ENCODE results near the gene MYBPHL. TPM values are rescaled to one million over a fixed set of nuclear protein-coding genes. Genes with fewer than 3 reads are reported as not detected.

The MYBPHL gene
- polyA plus RNA-seq, 1 donor from 2014 or later: not detected

DNA sequence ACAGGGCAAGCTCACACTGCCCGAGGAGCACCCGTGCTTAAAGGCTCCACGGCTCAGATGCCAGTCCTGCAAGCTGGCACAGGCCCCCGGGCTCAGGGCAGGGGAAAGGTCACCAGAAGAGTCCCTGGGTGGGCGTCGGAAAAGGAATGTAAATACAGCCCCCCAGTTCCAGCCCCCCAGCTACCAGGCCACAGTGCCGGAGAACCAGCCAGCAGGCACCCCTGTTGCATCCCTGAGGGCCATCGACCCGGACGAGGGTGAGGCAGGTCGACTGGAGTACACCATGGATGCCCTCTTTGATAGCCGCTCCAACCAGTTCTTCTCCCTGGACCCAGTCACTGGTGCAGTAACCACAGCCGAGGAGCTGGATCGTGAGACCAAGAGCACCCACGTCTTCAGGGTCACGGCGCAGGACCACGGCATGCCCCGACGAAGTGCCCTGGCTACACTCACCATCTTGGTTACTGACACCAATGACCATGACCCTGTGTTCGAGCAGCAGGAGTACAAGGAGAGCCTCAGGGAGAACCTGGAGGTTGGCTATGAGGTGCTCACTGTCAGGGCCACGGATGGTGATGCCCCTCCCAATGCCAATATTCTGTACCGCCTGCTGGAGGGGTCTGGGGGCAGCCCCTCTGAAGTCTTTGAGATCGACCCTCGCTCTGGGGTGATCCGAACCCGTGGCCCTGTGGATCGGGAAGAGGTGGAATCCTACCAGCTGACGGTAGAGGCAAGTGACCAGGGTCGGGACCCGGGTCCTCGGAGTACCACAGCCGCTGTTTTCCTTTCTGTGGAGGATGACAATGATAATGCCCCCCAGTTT lies 56.1 kb downstream of the MYBPHL start:
- Mint-ChIP-seq H3K4me1 (peaks cover 4 to 11% (median 5%) of the 10 kb centered on the region in 3 donors), H3K27me3 (peaks cover 14% of the 10 kb centered on the region), H3K9me3 (no peaks in the 10 kb centered on the region), H3K4me3 (peak overlapping the region; percentile 6 to 87 (median 72)), H3K27ac (no peak overlapping the region), H3K36me3 (peaks cover 1% of the 10 kb centered on the region)

DNA sequence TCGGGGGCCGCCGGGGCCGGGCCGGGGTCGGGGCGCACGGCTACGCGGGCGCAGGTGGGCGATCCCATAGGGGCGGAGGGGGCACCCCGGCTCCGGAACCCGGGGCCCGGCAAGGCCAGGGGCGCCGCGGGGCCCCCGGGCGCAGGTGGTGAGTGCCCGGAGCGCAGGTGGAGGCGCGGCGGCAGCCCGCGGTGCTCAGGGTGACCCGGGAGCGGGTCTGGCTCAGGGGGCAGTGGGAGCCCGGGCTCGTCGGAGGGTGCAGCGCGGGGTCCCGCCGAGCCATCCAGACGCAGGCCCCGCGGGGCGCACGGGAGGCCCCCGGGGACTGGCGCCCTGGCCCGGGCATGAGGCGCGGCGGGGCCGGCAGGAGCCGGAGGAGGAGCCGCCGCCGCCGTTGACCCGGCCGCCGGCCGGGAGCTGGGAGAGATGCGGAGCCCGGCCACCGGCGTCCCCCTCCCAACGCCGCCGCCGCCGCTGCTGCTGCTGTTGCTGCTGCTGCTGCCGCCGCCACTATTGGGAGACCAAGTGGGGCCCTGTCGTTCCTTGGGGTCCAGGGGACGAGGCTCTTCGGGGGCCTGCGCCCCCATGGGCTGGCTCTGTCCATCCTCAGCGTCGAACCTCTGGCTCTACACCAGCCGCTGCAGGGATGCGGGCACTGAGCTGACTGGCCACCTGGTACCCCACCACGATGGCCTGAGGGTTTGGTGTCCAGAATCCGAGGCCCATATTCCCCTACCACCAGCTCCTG lies 57.0 kb downstream of the MYBPHL start:
- Mint-ChIP-seq H3K4me1 (peaks cover 4 to 11% (median 5%) of the 10 kb centered on the region in 3 donors), H3K27me3 (peaks cover 14% of the 10 kb centered on the region), H3K4me3 (peak overlapping the region; percentile 60 to 87 (median 74)), H3K27ac (no peak overlapping the region), H3K9me3 (no peaks in the 10 kb centered on the region), H3K36me3 (peaks cover 1% of the 10 kb centered on the region)

DNA sequence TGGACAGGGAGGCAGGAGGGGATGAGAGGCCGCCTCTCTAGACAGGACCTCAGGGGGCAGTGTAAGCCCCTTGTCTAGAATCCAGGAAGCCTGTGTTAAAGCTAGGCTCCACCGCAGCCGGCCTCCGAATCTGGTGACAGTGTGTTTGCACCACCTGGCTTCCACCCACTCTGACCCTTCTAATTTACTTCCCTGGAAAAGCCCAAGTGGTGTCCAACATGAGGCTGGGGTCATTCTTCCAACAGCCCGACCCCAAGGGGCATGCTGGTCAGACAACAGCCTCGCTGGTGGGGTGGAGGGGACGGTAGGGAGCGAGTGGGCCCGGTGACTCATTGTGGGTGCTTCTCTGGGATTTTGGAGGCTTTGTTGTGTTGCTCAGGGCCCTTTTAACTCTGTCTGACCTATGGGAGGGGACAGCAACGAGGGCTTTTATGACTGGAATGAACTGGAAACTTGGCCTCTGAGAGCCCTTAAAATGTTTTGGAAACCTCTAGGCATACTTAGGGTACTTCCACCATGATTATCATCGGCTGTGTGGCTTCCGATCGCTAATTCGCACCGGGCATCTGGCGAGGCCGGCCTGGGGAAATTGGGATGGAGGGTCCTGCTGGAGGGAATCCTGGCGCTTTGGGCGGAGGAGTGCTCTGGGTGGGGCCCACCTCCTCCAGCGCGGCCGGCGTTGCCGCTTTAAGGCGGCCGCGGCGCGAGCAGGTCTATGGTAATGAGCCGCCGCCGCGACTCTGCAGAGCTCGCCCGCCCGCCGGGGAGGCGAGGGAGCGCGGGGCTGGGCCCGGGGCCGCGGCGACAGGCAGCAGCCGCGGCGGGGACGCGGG lies 57.8 kb downstream of the MYBPHL start, which contains the start of gene CELSR2:
Gene CELSR2 (plus strand): TSS at position 743 of the 833 bp plus-strand sequence. CDS start 541 bp downstream, outside the sequence.
- Mint-ChIP-seq H3K27me3 (peaks cover 20% of the 10 kb centered on the region), H3K27ac (no peak within 1 kb of the TSS), H3K9me3 (no peaks in the 10 kb centered on the region), H3K4me3 (peak within 1 kb of the TSS; percentile 60 to 87 (median 78)), H3K4me1 (peaks cover 4 to 11% (median 5%) of the 10 kb centered on the region in 3 donors), H3K36me3 (peaks cover 1% of the 10 kb centered on the region)

DNA sequence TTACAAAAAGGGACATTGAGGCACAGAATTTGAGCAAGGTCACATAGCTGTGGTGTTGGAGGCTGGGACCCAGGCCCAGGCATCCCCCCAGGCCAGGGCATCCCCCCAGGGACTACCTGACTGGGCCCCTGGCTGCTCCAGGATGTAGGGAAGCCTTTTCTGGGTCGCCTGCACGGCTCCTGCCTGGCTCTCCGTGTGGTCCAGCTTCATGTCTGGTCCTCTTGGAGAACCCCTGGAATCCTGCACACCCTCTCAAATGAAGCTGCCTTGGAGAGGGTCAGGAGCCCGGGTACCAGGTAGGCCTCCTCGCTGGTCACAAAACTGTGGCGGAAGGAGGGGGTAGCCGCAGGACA lies 58.4 kb downstream of the MYBPHL start:
- H3K27me3 Mint-ChIP-seq: peaks cover 19% of the 10 kb centered on the region

DNA sequence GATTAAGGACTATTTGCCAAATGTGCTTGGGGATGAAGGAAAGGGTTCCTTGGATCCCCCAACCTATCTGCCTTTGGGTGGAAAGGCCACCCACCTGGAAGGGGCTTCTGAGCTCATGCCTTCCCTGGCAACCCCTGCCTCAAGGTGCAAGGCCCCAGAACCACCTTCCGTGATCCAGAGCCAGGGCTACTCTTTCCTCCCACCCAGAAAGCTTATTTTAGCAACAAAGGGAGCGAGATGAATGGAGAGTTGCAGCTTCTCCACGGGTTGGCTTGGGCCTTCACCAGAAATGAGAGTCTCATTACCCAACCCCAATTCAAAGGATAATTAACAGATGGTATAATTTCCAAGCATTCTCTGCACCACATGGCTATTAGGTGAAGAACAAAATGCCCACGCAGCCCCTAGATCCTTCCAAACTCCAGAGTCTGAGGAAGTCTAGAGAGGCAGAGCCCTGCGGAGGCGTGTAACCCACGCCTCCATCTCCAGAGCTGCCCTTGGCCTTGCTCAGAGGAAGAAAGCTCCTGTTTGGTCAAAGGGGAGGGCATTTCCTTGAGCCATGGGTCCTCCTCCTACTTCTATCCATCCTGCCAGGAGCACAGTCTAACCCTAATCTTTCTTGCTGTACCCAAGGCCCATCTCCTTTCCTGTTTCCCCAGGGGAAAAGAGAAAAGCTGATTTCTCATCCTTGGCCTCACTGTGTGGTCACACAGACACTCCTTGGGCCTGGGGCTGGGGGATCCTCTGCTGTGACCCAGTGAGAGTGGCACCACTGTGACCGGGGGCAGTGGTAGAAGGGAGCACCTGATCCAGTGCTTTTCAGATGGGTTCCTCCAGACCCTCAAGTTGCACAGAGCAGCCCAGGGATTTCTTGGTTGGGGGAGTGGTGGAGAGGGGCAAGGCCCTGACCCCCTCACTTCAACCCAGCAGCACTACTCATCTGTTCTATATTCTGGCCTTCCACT lies 59.1 kb downstream of the MYBPHL start:
- Mint-ChIP-seq H3K36me3 (no peaks in the 10 kb centered on the region), H3K4me3 (peak overlapping the region in 1 of 4 donors; percentile 52), H3K4me1 (peaks cover 4 to 6% (median 4%) of the 10 kb centered on the region in 3 donors), H3K27me3 (peaks cover 19% of the 10 kb centered on the region), H3K9me3 (no peaks in the 10 kb centered on the region), H3K27ac (no peak overlapping the region)

More for the DNA sequence above, 58.4 kb downstream of the MYBPHL start:
- H3K4me3 Mint-ChIP-seq: peak overlapping the region in 1 of 4 donors; percentile 52
- H3K27ac Mint-ChIP-seq: no peak overlapping the region
- peaks cover 4 to 9% (median 5%) of the 10 kb centered on the region in 3 donors for H3K4me1 Mint-ChIP-seq
- H3K36me3 Mint-ChIP-seq: peaks cover 1% of the 10 kb centered on the region
- no peaks in the 10 kb centered on the region for H3K9me3 Mint-ChIP-seq

DNA sequence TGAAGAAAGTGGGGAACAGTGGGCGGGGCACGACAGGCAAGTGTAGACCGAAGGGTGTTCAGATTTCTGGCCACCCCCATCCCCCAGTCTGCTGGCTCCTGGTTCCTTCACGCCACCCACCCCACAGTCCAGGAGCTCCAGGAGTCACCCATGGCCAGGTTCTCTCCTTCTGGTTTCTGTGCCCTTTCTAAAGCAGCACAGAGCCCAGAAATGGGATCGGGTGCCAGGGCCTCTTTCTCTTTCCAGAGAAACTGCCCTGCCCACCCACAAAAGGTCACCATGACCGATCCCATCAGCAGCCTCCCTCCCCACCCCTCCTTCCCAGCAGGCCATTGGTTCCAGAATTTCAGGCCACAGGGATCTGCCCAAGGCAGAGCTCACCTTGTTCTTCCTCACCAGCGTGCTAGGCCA lies 60.7 kb downstream of the MYBPHL start:
- Mint-ChIP-seq H3K27me3 (peaks cover 29% of the 10 kb centered on the region), H3K36me3 (no peaks in the 10 kb centered on the region), H3K9me3 (no peaks in the 10 kb centered on the region), H3K27ac (no peak overlapping the region), H3K4me1 (peaks cover 4 to 13% (median 7%) of the 10 kb centered on the region in 3 donors), H3K4me3 (no peak overlapping the region)

DNA sequence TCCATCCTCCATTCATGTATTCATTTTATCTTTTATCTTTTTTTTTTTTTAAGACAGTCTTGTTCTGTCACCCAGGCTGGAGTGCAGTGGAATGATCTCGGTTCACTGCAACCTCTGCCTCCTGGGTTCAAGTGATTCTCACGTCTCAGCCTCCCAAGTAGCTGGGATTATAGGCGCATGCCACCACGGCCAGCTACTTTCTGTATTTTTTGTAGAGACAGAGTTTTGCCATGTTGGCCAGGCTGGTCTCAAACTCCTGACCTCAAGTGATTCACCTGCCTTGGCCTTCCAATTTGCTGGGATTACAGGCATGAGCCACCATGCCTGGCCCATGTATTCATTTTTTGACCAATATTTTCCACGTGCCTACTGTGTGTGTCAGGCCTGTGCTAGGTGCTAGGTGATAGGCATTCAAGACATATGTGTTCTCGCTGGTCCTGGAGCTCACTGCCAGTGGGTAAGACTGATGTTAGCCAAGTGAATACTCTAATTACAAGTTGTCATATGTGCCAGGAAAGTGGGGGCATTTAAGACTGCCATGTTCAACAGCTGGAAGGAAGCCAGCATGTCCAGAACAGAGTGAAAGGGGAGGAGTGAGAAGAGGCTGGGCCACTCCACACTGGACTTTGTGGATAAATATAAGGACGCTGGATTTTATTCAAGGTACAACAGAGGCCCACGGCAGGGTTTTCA lies 62.8 kb downstream of the MYBPHL start:
- Mint-ChIP-seq H3K36me3 (no peaks in the 10 kb centered on the region), H3K27me3 (peaks cover 26% of the 10 kb centered on the region), H3K27ac (peak overlapping the region in 1 of 3 donors; percentile 19), H3K9me3 (no peaks in the 10 kb centered on the region), H3K4me1 (peaks cover under 1 to 10% (median 5%) of the 10 kb centered on the region in 3 donors), H3K4me3 (peak overlapping the region in 1 of 4 donors; percentile 30)

DNA sequence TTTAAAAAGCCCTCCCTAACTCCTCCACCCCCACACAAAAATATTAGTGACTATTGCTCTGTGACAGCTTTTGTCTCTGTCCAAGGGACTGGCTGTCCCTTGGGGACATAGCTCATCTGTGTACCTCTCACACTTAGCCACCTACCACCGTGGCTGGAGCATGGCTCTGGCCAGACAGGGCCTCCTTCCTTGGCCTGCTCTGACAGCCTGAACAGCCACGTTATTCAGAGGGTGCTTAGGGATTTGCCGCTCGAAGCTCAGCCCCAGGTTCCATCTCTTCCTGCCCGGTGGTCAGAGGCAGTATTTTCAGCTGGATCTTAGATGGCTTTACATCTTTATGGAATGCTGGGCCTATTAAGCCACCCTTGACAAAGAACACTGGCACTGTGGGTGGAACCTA lies 63.6 kb downstream of the MYBPHL start:
- peaks cover 0 to 9% (median 5%) of the 10 kb centered on the region in 3 donors for H3K4me1 Mint-ChIP-seq
- H3K4me3 Mint-ChIP-seq: peak overlapping the region in 1 of 4 donors; percentile 15
- H3K36me3 Mint-ChIP-seq: no peaks in the 10 kb centered on the region
- H3K27me3 Mint-ChIP-seq: peaks cover 25% of the 10 kb centered on the region
- no peaks in the 10 kb centered on the region for H3K9me3 Mint-ChIP-seq
- no peak overlapping the region for H3K27ac Mint-ChIP-seq

DNA sequence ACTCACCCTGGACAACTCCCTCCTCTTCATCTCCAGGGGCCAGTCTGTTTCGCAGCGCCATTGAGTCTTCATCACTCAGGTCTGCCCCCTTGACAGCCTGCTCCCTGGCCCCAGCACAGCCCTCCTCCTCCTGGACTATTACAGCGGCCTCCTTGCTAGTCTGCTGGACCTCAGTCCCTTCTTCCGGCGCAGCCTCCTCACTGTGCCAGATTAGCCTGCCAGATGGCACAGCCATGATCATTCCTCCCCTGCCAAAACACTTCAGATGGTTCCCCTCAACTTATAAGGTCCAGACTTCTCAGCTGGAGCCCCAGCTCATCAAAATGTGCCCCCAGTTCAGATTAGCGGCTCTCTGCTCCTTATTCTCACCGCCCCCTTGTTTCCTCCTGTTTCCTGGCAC lies 64.4 kb downstream of the MYBPHL start:
- no peaks in the 10 kb centered on the region for H3K9me3 Mint-ChIP-seq
- H3K36me3 Mint-ChIP-seq: no peaks in the 10 kb centered on the region
- peak overlapping the region in 1 of 4 donors; percentile 71 for H3K4me3 Mint-ChIP-seq
- peaks cover 25% of the 10 kb centered on the region for H3K27me3 Mint-ChIP-seq
- peaks cover 0 to 9% (median 5%) of the 10 kb centered on the region in 3 donors for H3K4me1 Mint-ChIP-seq
- H3K27ac Mint-ChIP-seq: no peak overlapping the region

Other genes with a start within 250 kb of the MYBPHL start
- gene TAF13, start 231.0 kb downstream of the MYBPHL start, polyA plus RNA-seq: 2.7 TPM
- 34.8 TPM for gene TMEM167B, start 216.2 kb downstream of the MYBPHL start, polyA plus RNA-seq
- 1.0 TPM for gene ELAPOR1, start 192.9 kb downstream of the MYBPHL start, polyA plus RNA-seq
- gene SARS1, start 93.1 kb downstream of the MYBPHL start, polyA plus RNA-seq: 127 TPM
- 0.15 TPM for gene CELSR2, start 57.5 kb downstream of the MYBPHL start, polyA plus RNA-seq
- not detected for gene PSRC1, start 23.9 kb downstream of the MYBPHL start, polyA plus RNA-seq
- 0.09 TPM for gene SORT1, start 90.9 kb upstream of the MYBPHL start, polyA plus RNA-seq
- 77.1 TPM for gene PSMA5, start 119.4 kb upstream of the MYBPHL start, polyA plus RNA-seq
- not detected for gene SYPL2, start 159.5 kb upstream of the MYBPHL start, polyA plus RNA-seq
- 7.3 TPM for gene ATXN7L2, start 176.9 kb upstream of the MYBPHL start, polyA plus RNA-seq
- gene CYB561D1, start 187.1 kb upstream of the MYBPHL start, polyA plus RNA-seq: 8.6 TPM
- gene AMIGO1, start 202.7 kb upstream of the MYBPHL start, polyA plus RNA-seq: 0.88 TPM
- gene GPR61, start 232.9 kb upstream of the MYBPHL start, polyA plus RNA-seq: not detected
- 8.1 TPM for gene GNAI3, start 241.6 kb upstream of the MYBPHL start, polyA plus RNA-seq

Measured in IgD-negative memory B cell (primary cell).